Testis (tissue), 3 donors: ENCODE data around the gene ZMIZ2. TPM values are rescaled to one million over a fixed set of nuclear protein-coding genes. Genes with fewer than 3 reads are reported as not detected.

Experiments
- DNase-seq: peaks from one replicate; pipeline ENCODE4 v3.0.0-alpha.2; 2019
- H3K27ac ChIP-seq, 2 donors: fragments of 200-600 bp; sonication (generic); one replicate each; pipeline ENCODE4 v1.5.1; 2019
- H3K27me3 ChIP-seq: fragments of 200-600 bp; sonication (generic); one replicate; pipeline ENCODE4 v1.5.1; 2019
- H3K36me3 ChIP-seq: fragments of 200-600 bp; sonication (generic); one replicate; pipeline ENCODE4 v1.5.1; 2017; ENCODE audit warnings: low read depth; ENCODE audit errors: missing control alignments
- H3K4me1 ChIP-seq: fragments of 200-600 bp; sonication (generic); one replicate; pipeline ENCODE4 v1.5.1; 2019
- H3K4me3 ChIP-seq, 2 donors: fragments of 200-600 bp; sonication (generic); one replicate each; pipeline ENCODE4 v1.5.1; 2017 to 2019
- H3K9me3 ChIP-seq: fragments of 200-600 bp; sonication (generic); one replicate; pipeline ENCODE4 v1.5.1; 2017
- POLR2A ChIP-seq: fragments of 450-650 bp; IDR thresholded peaks from one replicate; pipeline ENCODE4 v1.6.1; 2017; ENCODE audit warnings: antibody characterized with exemption, mild to moderate bottlenecking, moderate library complexity
- WGBS, 2 donors: methylation state at CpG; one replicate each; pipeline ENCODE4 v1.1.5; 2018; 5-methylcytosine and 5-hydroxymethylcytosine counted together
- intact Hi-C: fragments of 100-400 bp; cut with DNase I; formaldehyde crosslinking; loops from one replicate; pipeline ENCODE4 v1.15.1; 2023; ENCODE audit warnings: low total_unique reads
- polyA plus RNA-seq: library from polyadenylated mRNA; stranded (reverse); fragments of 350-450 nt; fragmentation: Illumina TruSeq; extraction: RNeasy Lipid Tissue Mini Kit (QIAGEN cat#74804); gene quantifications from one replicate; pipeline ENCODE4 v1.2.3, GENCODE V29; 2014; ENCODE audit warnings: low read depth, low replicate concordance; ENCODE audit not compliant: insufficient read depth
- total RNA-seq, 2 donors: library from RNA; depleted of rRNA; stranded (reverse); fragments of >200 nt; gene quantifications; one replicate each; pipeline ENCODE4 v1.2.3, GENCODE V29; 2016
- TF ChIP-seq, protein P1 (sequence below), 3 experiments: fragments of 450-650 bp in 2 of 3; fragments of 200-600 bp in 1 of 3; sonication (generic) in 1 of 3; IDR thresholded peaks; one replicate each; pipeline ENCODE4 v1.5.1; 2016 to 2019; ENCODE audit warnings: antibody characterized with exemption in 3 of 3, mild to moderate bottlenecking in 2 of 3, moderate library complexity in 1 of 3

ZMIZ2 gene
- total and polyA plus RNA-seq, 3 donors from 2014 or later: 47.9 to 86.6 (median 85.9) TPM

DNA sequence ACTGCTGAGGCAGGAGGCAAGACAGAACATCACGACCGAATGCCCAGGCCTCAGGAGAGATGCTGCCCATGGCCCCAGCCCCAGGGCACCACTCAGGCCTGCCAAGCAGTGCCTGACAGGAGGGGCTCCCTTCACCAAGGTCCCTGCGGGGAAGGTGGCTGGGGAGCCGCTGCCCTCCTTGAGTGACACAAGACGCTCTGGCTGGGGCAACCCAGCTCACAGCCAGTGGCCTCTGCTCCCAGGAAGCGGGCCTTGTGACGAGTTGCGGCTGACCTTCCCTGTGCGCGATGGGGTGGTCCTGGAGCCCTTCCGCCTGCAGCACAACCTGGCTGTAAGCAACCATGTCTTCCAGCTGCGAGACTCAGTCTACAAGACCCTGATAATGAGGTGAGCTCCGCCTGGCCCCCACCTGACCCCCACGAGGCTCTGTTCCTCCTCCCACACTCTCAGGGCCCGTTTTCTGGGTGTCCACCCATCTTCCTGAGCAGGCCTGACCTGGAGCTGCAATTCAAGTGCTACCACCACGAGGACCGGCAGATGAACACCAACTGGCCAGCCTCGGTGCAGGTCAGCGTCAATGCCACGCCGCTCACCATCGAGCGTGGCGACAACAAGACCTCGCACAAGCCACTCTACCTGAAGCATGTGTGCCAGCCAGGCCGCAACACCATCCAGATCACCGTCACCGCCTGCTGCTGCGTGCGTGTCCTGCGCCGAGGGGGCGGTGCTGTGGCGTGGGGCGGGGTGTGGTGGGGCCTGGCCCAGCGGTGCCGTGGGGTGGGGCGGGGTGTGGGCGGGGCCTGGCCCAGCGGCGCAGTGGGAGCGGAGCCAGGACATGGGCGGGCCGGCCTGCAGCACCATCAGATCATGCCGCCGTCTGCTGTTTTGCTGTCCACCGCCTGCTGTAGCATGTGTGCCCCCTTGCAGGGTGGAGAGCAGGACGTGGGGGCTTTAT is 12.8 kb downstream of the ZMIZ2 start:
- H3K4me3 ChIP-seq: peak overlapping the region in 1 of 2 donors; percentile 29
- H3K36me3 ChIP-seq: no peaks in the 10 kb centered on the region
- no peaks in the 10 kb centered on the region for H3K9me3 ChIP-seq
- H3K27me3 ChIP-seq: no peaks in the 10 kb centered on the region
- TF ChIP-seq, protein P1, sequence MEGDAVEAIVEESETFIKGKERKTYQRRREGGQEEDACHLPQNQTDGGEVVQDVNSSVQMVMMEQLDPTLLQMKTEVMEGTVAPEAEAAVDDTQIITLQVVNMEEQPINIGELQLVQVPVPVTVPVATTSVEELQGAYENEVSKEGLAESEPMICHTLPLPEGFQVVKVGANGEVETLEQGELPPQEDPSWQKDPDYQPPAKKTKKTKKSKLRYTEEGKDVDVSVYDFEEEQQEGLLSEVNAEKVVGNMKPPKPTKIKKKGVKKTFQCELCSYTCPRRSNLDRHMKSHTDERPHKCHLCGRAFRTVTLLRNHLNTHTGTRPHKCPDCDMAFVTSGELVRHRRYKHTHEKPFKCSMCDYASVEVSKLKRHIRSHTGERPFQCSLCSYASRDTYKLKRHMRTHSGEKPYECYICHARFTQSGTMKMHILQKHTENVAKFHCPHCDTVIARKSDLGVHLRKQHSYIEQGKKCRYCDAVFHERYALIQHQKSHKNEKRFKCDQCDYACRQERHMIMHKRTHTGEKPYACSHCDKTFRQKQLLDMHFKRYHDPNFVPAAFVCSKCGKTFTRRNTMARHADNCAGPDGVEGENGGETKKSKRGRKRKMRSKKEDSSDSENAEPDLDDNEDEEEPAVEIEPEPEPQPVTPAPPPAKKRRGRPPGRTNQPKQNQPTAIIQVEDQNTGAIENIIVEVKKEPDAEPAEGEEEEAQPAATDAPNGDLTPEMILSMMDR (IDR thresholded peaks at IDR 0.05): no peak
- no peak for TF ChIP-seq POLR2A
- 63 to 64% methylated on average over 33 to 48 of the region's 48 CpGs for WGBS, 2 donors
- peaks cover 13% of the 10 kb centered on the region for H3K4me1 ChIP-seq
- peak overlapping the region in 1 of 2 donors; percentile 13 for H3K27ac ChIP-seq
- intact Hi-C loops: no loop called here
- peak; percentile 51 for DNase-seq

DNA sequence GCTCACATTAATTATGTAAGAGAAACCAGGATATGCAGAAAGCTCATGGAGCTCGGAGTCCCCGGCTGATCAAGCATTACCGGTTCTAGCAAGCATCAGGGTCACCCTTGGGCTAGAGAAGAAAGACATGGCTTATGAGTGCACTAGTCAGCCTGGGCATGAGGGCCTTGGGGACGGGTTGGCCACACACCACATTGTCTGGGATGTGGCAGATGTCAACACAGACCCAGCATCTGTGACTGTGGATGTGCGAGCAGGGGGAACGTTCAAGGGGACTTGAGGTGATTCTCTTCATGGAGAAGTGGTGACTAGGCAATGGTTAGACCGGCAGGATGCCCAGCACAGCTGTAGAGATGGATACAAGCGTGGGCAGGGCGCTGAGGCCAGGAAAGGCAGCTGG is 13.7 kb downstream of the ZMIZ2 start:
- TF ChIP-seq, protein P1 (IDR thresholded peaks at IDR 0.05): no peak
- no peak for TF ChIP-seq POLR2A
- 77 to 85% methylated on average over 9 of the region's 9 CpGs for WGBS, 2 donors
- Histone ChIP-seq H3K27ac (no peak overlapping the region), H3K27me3 (no peaks in the 10 kb centered on the region), H3K36me3 (no peaks in the 10 kb centered on the region), H3K4me1 (peaks cover 10% of the 10 kb centered on the region), H3K4me3 (peak overlapping the region in 1 of 2 donors; percentile 29), H3K9me3 (no peaks in the 10 kb centered on the region)
- no peak for DNase-seq
- intact Hi-C loops: no loop called here

DNA sequence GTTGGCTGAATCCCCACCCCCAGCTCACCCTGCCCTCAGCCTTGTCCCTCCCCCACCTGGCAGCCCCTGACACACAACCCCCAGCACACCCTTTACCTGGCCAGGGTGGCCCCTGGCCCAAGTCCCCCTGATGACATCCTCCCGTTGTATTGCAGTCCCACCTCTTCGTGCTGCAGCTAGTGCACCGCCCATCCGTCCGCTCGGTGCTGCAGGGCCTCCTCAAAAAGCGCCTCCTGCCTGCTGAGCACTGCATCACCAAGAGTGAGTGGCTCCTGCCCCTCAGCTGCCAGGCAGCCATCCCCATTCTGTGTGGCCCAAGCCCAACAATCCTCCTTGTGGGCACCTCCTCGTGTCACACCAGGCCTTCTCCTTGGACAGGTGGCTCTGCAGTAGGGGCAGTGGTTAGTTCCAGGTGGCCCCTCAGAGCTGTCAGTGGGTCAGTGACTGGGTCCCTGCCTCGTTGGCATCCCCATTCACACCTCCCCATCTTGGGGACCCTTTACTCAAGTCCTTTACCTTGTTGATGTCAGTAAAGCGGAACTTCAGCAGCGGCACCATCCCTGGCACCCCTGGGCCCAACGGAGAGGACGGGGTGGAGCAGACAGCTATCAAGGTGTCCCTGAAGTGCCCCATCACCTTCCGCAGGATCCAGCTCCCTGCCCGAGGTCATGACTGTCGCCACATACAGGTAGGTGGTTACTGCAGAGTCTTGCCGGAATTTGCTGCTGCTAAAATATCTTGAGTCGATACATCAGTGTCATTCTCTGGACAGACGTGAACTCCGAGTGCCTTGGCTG is 14.3 kb downstream of the ZMIZ2 start:
- intact Hi-C loops: no loop called here
- no peak overlapping the region for H3K27ac ChIP-seq
- H3K4me3 ChIP-seq: no peak overlapping the region
- peaks cover 12% of the 10 kb centered on the region for H3K4me1 ChIP-seq
- no peaks in the 10 kb centered on the region for H3K36me3 ChIP-seq
- H3K27me3 ChIP-seq: no peaks in the 10 kb centered on the region
- WGBS, 2 donors: 87 to 94% methylated on average over 17 to 20 of the region's 20 CpGs
- TF ChIP-seq, protein P1 (IDR thresholded peaks at IDR 0.05): no peak
- TF ChIP-seq POLR2A: no peak
- no peaks in the 10 kb centered on the region for H3K9me3 ChIP-seq
- DNase-seq: no peak

GRCh38 chr7:44764081-44764480 is 15.4 kb downstream of the ZMIZ2 start:
- 88 to 92% methylated on average over 5 to 6 of the region's 6 CpGs for WGBS, 2 donors
- Histone ChIP-seq H3K4me3 (no peak overlapping the region), H3K27me3 (no peaks in the 10 kb centered on the region), H3K4me1 (peaks cover 23% of the 10 kb centered on the region), H3K36me3 (no peaks in the 10 kb centered on the region), H3K9me3 (no peaks in the 10 kb centered on the region), H3K27ac (no peak overlapping the region)
- no peak for TF ChIP-seq POLR2A
- TF ChIP-seq, protein P1 (IDR thresholded peaks at IDR 0.05): no peak
- intact Hi-C loops: no loop called here
- no peak for DNase-seq
